ENCODE data around the gene AGPS.
"Not testable (repeated sequence)": the region's sequence is repeated elsewhere in the genome, so short reads cannot be mapped to it uniquely, and the experiment has no call there.

Gene AGPS

GRCh38 chr2:177484180-177484795 is 91.7 kb downstream of the AGPS start:
- TF ChIP-seq CTCF (IDR thresholded peaks at IDR 0.05; ENCODE audit: extremely low read depth, insufficient read depth, missing control alignments) = no peak
- no peak for DNase-seq (ENCODE audit: low spot score)
- in situ Hi-C loops (cut with MboI; ENCODE audit: low pct_unique_long_range_greater_than_20kb, low sequenced_read_pairs, unreplicated experiment) = no loop called here

- in situ Hi-C loops (cut with MboI; ENCODE audit: low pct_unique_long_range_greater_than_20kb, low sequenced_read_pairs, unreplicated experiment) = not testable (repeated sequence)
Measured at GRCh38 chr2:177485657-177486056, 93.1 kb downstream of the AGPS start.

GRCh38 chr2:177489719-177490301 is 97.2 kb downstream of the AGPS start:
- no peak for DNase-seq (ENCODE audit: low spot score)

More at GRCh38 chr2:177485657-177486056, 93.1 kb downstream of the AGPS start:
- not testable (repeated sequence) for DNase-seq (ENCODE audit: low spot score)

GRCh38 chr2:177495945-177496344 is 103.4 kb downstream of the AGPS start:
- in situ Hi-C loops (cut with MboI; ENCODE audit: low pct_unique_long_range_greater_than_20kb, low sequenced_read_pairs, unreplicated experiment) = no loop called here
- no peak for TF ChIP-seq CTCF (IDR thresholded peaks at IDR 0.05; ENCODE audit: extremely low read depth, insufficient read depth, missing control alignments)
- DNase-seq (ENCODE audit: low spot score) = no peak

More at GRCh38 chr2:177489719-177490301, 97.2 kb downstream of the AGPS start:
- TF ChIP-seq CTCF (IDR thresholded peaks at IDR 0.05; ENCODE audit: extremely low read depth, insufficient read depth, missing control alignments) = peak; percentile 49
- in situ Hi-C loops (cut with MboI; ENCODE audit: low pct_unique_long_range_greater_than_20kb, low sequenced_read_pairs, unreplicated experiment) = no loop called here

GRCh38 chr2:177496921-177497320 is 104.3 kb downstream of the AGPS start:
- no peak for TF ChIP-seq CTCF (IDR thresholded peaks at IDR 0.05; ENCODE audit: extremely low read depth, insufficient read depth, missing control alignments)
- no peak for DNase-seq (ENCODE audit: low spot score)
- in situ Hi-C loops (cut with MboI; ENCODE audit: low pct_unique_long_range_greater_than_20kb, low sequenced_read_pairs, unreplicated experiment) = no loop called here

GRCh38 chr2:177501186-177501585 is 108.6 kb downstream of the AGPS start:
- in situ Hi-C loops (cut with MboI; ENCODE audit: low pct_unique_long_range_greater_than_20kb, low sequenced_read_pairs, unreplicated experiment) = no loop called here
- no peak for DNase-seq (ENCODE audit: low spot score)
- no peak for TF ChIP-seq CTCF (IDR thresholded peaks at IDR 0.05; ENCODE audit: extremely low read depth, insufficient read depth, missing control alignments)

GRCh38 chr2:177506505-177506904 is 113.9 kb downstream of the AGPS start:
- in situ Hi-C loops (cut with MboI; ENCODE audit: low pct_unique_long_range_greater_than_20kb, low sequenced_read_pairs, unreplicated experiment) = no loop called here
- no peak for DNase-seq (ENCODE audit: low spot score)
- TF ChIP-seq CTCF (IDR thresholded peaks at IDR 0.05; ENCODE audit: extremely low read depth, insufficient read depth, missing control alignments) = no peak

Measured in GM13977 (cell line).